ENCODE measurements around the gene CPNE6. TPM values are rescaled to one million over a fixed set of nuclear protein-coding genes. Genes with fewer than 3 reads are reported as not detected.

CPNE6 gene
- polyA plus RNA-seq, 1 donor (not counting 4 experiments of a cell fraction or from before 2014, with no cell fraction given): not detected

- Histone ChIP-seq H3K9me1 (ENCODE audit: control insufficient read depth, extremely low read depth, insufficient read depth, low read length) (no peaks in the 10 kb centered on the region), H3K27me3 (ENCODE audit: control insufficient read depth, extremely low read depth, insufficient read depth, low read length) (peaks cover 14% of the 10 kb centered on the region), H3K79me2 (ENCODE audit: control insufficient read depth, insufficient read depth, low read length) (no peaks in the 10 kb centered on the region), H4K20me1 (ENCODE audit: control insufficient read depth, extremely low read depth, insufficient read depth, low read length) (no peaks in the 10 kb centered on the region), H3K4me1 (ENCODE audit: control insufficient read depth, extremely low read depth, insufficient read depth, low read length) (peaks cover 5% of the 10 kb centered on the region), H3K9me3 (ENCODE audit: control insufficient read depth, low read depth, low read length) (no peaks in the 10 kb centered on the region), H3K36me3 (ENCODE audit: control insufficient read depth in 2 of 2, extremely low read depth in 1 of 2, insufficient read depth in 2 of 2, low read length in 2 of 2) (no peaks in the 10 kb centered on the region), H2AFZ (ENCODE audit: control insufficient read depth, low read length) (no peak overlapping the region), H3K9ac (ENCODE audit: control insufficient read depth, extremely low read depth, insufficient read depth, low read length) (no peak overlapping the region), H3K4me2 (ENCODE audit: control insufficient read depth, extremely low read depth, insufficient read depth, low read depth, low read length) (no peak overlapping the region), H3K4me3 (ENCODE audit: control insufficient read depth in 2 of 3, extremely low read depth in 1 of 3, insufficient read depth in 2 of 3, low read depth in 1 of 3, low read length in 3 of 3) (no peak overlapping the region), H3K27ac (ENCODE audit: control insufficient read depth, insufficient read depth, low read length) (no peak overlapping the region)
- DNase-seq (ENCODE audit: low read depth, low spot score) (no peak), FAIRE-seq (no peak)
- TF ChIP-seq CTCF (optimal IDR thresholded peaks at IDR 0.05 in 1 of 3, IDR thresholded peaks at IDR 0.05 in 1 of 3, conservative IDR thresholded peaks at IDR 0.05 in 1 of 3; ENCODE audit: extremely low read depth in 1 of 3, insufficient read depth in 2 of 3, low read length in 3 of 3) (no peak), EZH2 (IDR thresholded peaks at IDR 0.05; ENCODE audit: low read length) (no peak)
- dilution Hi-C loops (cut with MboI; ENCODE audit: extremely low pct_ligation_motif_present, low sequenced_read_pairs): no loop called here
Observed at GRCh38 chr14:24085215-24085614, 13.9 kb downstream of the CPNE6 start.

- no peak overlapping the region for H2AFZ ChIP-seq (ENCODE audit: control insufficient read depth, low read length)
- no peak overlapping the region for H3K9ac ChIP-seq (ENCODE audit: control insufficient read depth, extremely low read depth, insufficient read depth, low read length)
- H3K79me2 ChIP-seq (ENCODE audit: control insufficient read depth, insufficient read depth, low read length): no peaks in the 10 kb centered on the region
- no peaks in the 10 kb centered on the region for H3K36me3 ChIP-seq (ENCODE audit: control insufficient read depth in 2 of 2, extremely low read depth in 1 of 2, insufficient read depth in 2 of 2, low read length in 2 of 2)
- FAIRE-seq (no peak), DNase-seq (ENCODE audit: low read depth, low spot score) (no peak)
- no peak for TF ChIP-seq CTCF (optimal IDR thresholded peaks at IDR 0.05 in 1 of 3, IDR thresholded peaks at IDR 0.05 in 1 of 3, conservative IDR thresholded peaks at IDR 0.05 in 1 of 3; ENCODE audit: extremely low read depth in 1 of 3, insufficient read depth in 2 of 3, low read length in 3 of 3)
- no peak for TF ChIP-seq EZH2 (IDR thresholded peaks at IDR 0.05; ENCODE audit: low read length)
- no peaks in the 10 kb centered on the region for H3K9me3 ChIP-seq (ENCODE audit: control insufficient read depth, low read depth, low read length)
- no peak overlapping the region for H3K27ac ChIP-seq (ENCODE audit: control insufficient read depth, insufficient read depth, low read length)
- dilution Hi-C loops (cut with MboI; ENCODE audit: extremely low pct_ligation_motif_present, low sequenced_read_pairs): no loop called here
- no peaks in the 10 kb centered on the region for H3K9me1 ChIP-seq (ENCODE audit: control insufficient read depth, extremely low read depth, insufficient read depth, low read length)
- no peak overlapping the region for H3K4me3 ChIP-seq (ENCODE audit: control insufficient read depth in 2 of 3, extremely low read depth in 1 of 3, insufficient read depth in 2 of 3, low read depth in 1 of 3, low read length in 3 of 3)
- H3K27me3 ChIP-seq (ENCODE audit: control insufficient read depth, extremely low read depth, insufficient read depth, low read length): peaks cover 14% of the 10 kb centered on the region
- no peaks in the 10 kb centered on the region for H4K20me1 ChIP-seq (ENCODE audit: control insufficient read depth, extremely low read depth, insufficient read depth, low read length)
- no peak overlapping the region for H3K4me2 ChIP-seq (ENCODE audit: control insufficient read depth, extremely low read depth, insufficient read depth, low read depth, low read length)
- H3K4me1 ChIP-seq (ENCODE audit: control insufficient read depth, extremely low read depth, insufficient read depth, low read length): no peaks in the 10 kb centered on the region
Observed at GRCh38 chr14:24086193-24086955, 15.0 kb downstream of the CPNE6 start.
